Measurements from ENCODE around the gene SNURF. TPM values are rescaled to one million over a fixed set of nuclear protein-coding genes. Genes with fewer than 3 reads are reported as not detected.

SNURF gene
- total RNA-seq, 1 donor from 2014 or later: not detected

- H3K36me3 ChIP-seq: peaks cover 0 to 2% of the 10 kb centered on the region in 2 donors
- H3K4me3 ChIP-seq: peak overlapping the region; percentile 68 to 74
- H3K9me3 ChIP-seq: no peaks in the 10 kb centered on the region
- H3K27me3 ChIP-seq: no peaks in the 10 kb centered on the region
- no peak for TF ChIP-seq CTCF (IDR thresholded peaks at IDR 0.05)
- H3K27ac ChIP-seq: peak overlapping the region in 1 of 2 donors; percentile 94
- no peak for DNase-seq (ENCODE audit: low spot score in 2 of 2)
- intact Hi-C loops (cut with DNase I): loop anchor here (5.0 to 10.0 kb wide), 2 partner anchors 100 to 183 kb away; no protein-coding TSS in a partner anchor
- H3K4me1 ChIP-seq: peaks cover 0 to 5% of the 10 kb centered on the region in 2 donors
Measured at GRCh38 chr15:24957691-24958090, 2.9 kb downstream of the SNURF start.

- no peaks in the 10 kb centered on the region for H3K27me3 ChIP-seq
- intact Hi-C loops (cut with DNase I): no loop called here
- DNase-seq (ENCODE audit: low spot score in 2 of 2): no peak
- peaks cover 0 to 5% of the 10 kb centered on the region in 2 donors for H3K4me1 ChIP-seq
- peaks cover 23 to 42% of the 10 kb centered on the region in 2 donors for H3K36me3 ChIP-seq
- H3K9me3 ChIP-seq: peaks cover 0 to 22% of the 10 kb centered on the region in 2 donors
- no peak for TF ChIP-seq CTCF (IDR thresholded peaks at IDR 0.05)
- H3K27ac ChIP-seq: no peak overlapping the region
- H3K4me3 ChIP-seq: no peak overlapping the region
Measured at GRCh38 chr15:24961967-24962366, 7.2 kb downstream of the SNURF start.

- H3K4me3 ChIP-seq: no peak overlapping the region
- peaks cover 24 to 51% of the 10 kb centered on the region in 2 donors for H3K36me3 ChIP-seq
- no peak for TF ChIP-seq CTCF (IDR thresholded peaks at IDR 0.05)
- H3K9me3 ChIP-seq: peaks cover 0 to 28% of the 10 kb centered on the region in 2 donors
- intact Hi-C loops (cut with DNase I): no loop called here
- no peaks in the 10 kb centered on the region for H3K27me3 ChIP-seq
- DNase-seq (ENCODE audit: low spot score in 2 of 2): no peak
- no peak overlapping the region for H3K27ac ChIP-seq
- peaks cover 0 to 2% of the 10 kb centered on the region in 2 donors for H3K4me1 ChIP-seq
Measured at GRCh38 chr15:24962880-24963279, 8.1 kb downstream of the SNURF start.

- Histone ChIP-seq H3K27me3 (no peaks in the 10 kb centered on the region), H3K4me1 (no peaks in the 10 kb centered on the region), H3K4me3 (no peak overlapping the region), H3K9me3 (peaks cover 0 to 48% of the 10 kb centered on the region in 2 donors), H3K27ac (no peak overlapping the region), H3K36me3 (peaks cover 34 to 86% of the 10 kb centered on the region in 2 donors)
- intact Hi-C loops (cut with DNase I): no loop called here
- DNase-seq (ENCODE audit: low spot score in 2 of 2): no peak
- no peak for TF ChIP-seq CTCF (IDR thresholded peaks at IDR 0.05)
Measured at GRCh38 chr15:24966364-24967103, 11.7 kb downstream of the SNURF start.

- no peak for DNase-seq (ENCODE audit: low spot score in 2 of 2)
- Histone ChIP-seq H3K4me3 (no peak overlapping the region), H3K9me3 (peaks cover 0 to 73% of the 10 kb centered on the region in 2 donors), H3K36me3 (peaks cover 48 to 96% of the 10 kb centered on the region in 2 donors), H3K27ac (no peak overlapping the region), H3K4me1 (no peaks in the 10 kb centered on the region), H3K27me3 (no peaks in the 10 kb centered on the region)
- intact Hi-C loops (cut with DNase I): no loop called here
- TF ChIP-seq CTCF (IDR thresholded peaks at IDR 0.05): no peak
Measured at GRCh38 chr15:24971052-24971451, 16.3 kb downstream of the SNURF start.
